NCI-H187 treated with DMSO at 0.1 percent for 48 hours (cell line): ENCODE data around the gene LEKR1.
"Not testable (repeated sequence)": the region's sequence is repeated elsewhere in the genome, so short reads cannot be mapped to it uniquely, and the experiment has no call there.

Source experiments
- DNase-seq: peaks from one replicate; lab custom pipeline; 2025; lab: John Stamatoyannopoulos, UW

Gene LEKR1

DNA sequence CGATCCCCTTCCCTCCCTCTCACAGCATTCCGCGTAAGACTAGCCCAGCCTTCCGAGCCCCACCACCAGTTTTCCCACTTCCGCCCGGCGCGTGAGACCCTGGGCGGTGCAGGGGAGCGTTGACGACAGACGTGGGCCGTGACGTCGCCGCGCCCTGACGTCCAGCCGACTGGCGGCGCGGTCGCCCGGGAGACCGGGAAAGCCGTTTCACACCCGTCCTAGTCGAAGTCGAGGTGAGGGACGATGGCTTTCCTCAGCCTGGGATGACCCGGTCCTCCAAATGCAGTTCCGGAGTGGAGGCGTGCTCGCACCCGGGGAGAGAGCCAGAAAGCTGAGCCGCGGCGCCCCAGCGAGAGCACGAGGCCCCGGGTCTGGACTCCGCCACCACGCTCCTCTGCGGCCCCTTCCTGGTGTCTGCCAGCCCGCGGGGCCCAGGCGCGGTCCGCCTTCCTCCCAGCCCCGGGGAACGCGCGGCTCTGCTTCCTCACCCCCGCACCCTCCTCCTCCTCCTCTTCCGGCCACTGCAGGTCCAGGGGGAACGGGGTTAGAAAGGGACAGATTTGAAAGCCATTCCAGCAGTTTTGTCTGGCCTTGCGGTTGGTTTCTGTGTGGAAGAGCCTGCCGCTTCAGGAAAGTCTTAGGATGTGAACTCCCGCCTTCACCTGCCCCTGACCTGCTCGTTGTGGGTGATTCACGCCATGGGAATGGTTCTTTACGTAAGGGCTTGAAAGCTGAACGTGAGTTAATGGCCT lies at the start of gene LEKR1:
Gene LEKR1, plus strand, starts transcription at position 210 of the 752 bp plus-strand sequence. CDS start 2,977 bp downstream, outside the sequence.
- DNase-seq, result no peak

DNA sequence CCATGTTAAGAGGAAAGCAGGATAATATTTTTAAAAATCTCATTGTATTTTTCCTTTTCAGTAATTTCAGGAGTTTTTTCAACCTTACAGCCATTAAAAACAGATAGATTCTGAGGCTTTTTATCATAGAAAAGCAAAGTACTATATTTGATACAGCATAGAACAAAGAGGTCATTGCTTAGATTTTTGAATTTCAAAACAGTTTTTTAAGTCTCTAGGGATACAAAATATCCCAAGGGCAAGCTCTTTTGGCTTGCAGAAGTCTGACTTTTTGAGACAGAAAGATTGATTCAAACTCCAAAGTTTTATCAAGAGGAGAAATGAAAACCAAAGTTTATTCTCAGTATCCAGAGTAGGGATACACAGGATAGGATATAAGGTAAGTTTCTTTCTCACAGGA lies 49.3 kb upstream of the LEKR1 start:
- no peak for DNase-seq

DNA sequence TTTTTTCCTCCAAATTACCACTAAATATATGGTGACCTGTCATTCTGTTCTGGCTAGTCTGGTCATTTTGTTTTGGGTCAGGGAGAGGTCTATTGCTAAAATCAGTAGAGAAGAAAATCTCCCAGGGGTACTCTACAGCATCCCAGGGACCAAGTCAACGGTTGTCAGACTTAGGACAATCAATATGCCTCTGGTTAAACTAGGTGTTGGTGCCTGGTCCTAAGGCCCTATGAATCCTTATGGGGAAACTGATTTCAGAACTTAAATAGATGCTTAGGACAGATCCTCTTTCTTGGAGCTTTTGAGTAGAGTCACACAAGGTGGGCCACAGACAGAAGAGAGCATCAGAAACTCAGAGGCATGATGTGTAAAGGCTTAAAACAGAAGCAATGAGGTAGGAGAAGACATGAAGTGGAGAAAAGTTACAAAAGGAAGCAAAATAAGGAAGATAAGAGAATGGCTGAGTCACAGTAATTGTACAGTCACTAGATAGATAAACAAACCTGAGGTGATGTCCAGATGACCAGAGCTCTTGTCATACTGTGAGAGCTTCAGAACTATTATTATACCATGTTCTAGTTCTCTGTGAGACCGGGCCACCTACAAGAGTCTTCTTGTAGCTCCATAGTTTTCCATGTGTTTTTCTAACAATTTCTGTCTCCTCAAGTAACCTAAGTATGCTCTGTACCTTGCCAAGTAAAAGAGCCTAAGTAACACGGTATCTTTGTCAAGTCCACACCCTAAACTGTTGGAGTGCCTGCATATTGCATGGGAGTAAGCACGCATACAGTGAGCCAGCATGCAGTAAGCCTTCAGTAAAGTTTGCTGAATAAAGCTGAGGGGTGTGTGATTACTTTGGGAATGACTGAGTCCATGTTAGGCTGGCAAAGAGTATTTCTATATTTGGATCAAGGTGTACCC lies 44.6 kb upstream of the LEKR1 start:
- DNase-seq, result no peak

DNA sequence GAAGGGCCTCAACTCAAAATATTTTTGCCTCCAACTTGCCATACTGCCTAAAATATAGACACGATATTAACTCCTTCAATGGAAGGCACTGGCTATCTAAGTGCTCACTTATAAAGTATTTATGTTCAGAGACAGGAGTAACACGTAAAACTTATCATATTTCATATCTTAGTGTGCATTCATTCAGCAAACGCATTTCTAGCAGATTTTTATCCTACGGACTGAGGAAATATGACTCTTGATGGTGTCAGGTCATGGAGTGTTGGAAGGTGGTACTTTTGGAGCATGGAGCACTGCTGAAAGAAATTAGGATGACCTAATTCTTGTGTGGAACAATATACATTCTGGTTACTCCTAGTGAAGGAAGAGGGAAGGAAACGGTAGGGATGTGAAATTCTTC lies 43.8 kb upstream of the LEKR1 start:
- DNase-seq, result no peak

DNA sequence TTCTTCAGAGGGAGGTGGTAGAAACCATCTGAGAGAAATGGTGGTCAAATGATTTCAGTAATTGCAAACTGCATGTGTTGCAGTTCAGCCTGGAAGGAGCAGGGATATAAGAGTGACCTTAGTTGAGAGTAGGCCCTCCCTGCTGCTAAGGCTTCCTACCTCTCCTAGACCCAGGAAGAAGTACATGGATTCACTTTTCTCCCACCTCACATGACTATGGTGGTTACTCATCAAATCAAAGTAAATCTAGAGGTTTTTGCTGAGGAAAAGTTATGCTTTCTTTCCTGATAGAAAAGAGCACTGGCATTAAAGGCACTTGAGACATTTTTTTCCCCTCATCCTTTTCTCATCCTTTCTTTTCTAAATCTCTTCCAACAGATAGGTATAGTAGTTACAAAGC lies 43.2 kb upstream of the LEKR1 start:
- no peak for DNase-seq

DNA sequence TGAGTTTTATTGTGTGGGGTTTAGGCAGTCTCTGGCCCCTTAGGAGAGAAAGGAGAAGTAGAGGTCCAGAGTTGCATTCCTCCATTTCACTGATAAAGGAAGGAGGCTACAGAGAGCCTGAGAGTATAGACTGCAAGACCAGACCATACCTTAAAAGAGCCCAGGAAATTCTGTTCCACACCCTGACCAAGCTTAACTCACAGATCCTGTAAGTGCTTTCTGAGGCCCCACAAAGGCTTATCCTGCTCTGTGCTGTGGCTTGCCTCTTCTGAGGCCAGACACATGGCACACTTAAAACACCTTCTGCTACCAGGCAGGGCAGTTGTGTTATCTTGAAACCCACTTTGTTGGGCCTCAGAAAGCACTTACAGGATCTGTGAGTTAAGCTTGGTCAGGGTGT lies 39.2 kb upstream of the LEKR1 start:
- no peak for DNase-seq

- no peak for DNase-seq
Observed at GRCh38 chr3:156787926-156788663, 38.1 kb upstream of the LEKR1 start.

GRCh38 chr3:156788846-156789245 lies 37.3 kb upstream of the LEKR1 start:
- DNase-seq, result no peak

- no peak for DNase-seq
Observed at GRCh38 chr3:156790156-156790555, 36.0 kb upstream of the LEKR1 start.

DNA sequence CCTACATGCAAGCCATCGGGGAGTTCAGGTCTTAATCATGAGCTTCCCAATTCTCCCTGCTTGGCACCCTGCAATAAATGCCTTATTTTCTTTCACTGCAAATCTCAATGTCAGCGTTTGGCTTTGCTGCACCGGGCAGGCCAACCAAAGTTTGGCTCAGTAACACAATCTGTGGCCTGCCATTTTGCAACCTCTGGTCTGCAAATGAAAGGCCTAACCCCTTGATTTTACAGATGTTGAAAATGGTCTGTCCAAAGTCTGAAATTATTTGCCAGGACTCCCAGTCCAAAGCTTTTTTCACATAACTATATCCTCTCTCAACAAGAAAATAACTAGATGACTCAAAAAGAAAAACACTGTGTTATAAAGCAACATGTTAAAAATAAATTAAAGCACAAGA lies 34.0 kb upstream of the LEKR1 start:
- no peak for DNase-seq

GRCh38 chr3:156792536-156792935 lies 33.6 kb upstream of the LEKR1 start:
- DNase-seq, result no peak

DNA sequence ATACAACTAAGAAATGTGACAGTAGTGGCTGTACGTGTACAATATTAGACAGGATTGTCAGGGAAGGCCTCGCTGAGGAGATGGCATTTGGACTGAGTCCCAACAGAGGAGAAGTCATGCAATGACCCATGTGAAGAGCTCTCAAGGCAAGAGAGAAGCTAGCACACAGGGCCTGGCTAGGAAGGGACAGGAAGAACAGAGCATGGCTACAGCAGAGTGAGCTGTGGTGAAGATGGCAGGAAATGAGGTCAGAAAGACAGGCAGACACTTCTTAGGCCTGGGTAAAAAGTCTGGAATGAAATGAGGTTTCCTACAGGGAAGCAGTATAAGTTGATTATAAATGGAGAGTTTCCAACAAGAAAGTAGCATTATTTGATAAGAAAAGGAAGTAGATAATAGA lies 33.2 kb upstream of the LEKR1 start:
- no peak for DNase-seq

- no peak for DNase-seq
Observed at GRCh38 chr3:156793400-156793799, 32.8 kb upstream of the LEKR1 start.

DNA sequence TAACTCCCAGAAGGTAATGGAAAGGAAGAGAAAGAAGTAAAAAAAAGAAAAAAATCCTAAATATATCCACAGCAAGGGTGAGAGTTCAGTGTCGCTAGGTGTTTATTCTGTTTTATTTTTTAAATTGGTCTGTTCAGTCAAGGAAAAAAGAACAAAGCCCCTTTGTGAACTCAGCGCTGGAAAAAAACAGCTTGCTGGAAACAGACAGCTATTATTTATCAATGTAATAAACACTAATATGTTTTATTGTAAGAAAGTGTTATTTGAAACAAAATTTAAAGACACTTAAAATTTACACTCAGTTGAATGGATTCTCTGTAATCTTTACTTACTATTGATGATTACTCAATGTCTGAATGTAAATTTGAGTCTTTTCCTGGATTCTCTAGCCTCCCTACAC lies 32.3 kb upstream of the LEKR1 start:
- DNase-seq, result no peak

DNA sequence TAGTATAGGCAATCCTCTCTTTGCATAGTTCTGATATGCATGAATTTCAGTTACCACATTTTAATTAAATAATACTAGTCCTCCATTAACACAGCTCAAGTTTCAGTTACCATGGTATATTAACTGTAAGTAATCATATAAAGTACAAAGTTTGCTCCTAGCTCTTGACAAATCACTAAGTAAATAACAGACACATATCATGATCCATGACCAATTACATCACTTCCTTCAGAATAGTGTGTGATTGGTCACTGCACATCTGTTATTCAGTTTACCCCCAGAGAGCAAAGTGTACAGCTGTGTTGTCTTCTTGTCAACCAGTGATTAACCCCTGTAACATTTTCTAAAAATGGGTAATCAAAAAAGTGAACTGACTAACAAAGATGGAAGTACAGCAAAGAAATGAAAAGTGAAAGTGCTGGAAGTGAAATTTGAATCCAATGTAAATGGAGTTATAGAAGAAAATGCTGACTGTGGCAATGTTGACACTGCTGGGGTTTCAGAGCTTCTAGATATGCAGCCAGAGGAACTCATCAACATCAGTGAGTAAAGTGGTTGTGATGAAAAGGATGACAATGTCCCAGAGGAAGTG lies 30.2 kb upstream of the LEKR1 start:
- no peak for DNase-seq

DNA sequence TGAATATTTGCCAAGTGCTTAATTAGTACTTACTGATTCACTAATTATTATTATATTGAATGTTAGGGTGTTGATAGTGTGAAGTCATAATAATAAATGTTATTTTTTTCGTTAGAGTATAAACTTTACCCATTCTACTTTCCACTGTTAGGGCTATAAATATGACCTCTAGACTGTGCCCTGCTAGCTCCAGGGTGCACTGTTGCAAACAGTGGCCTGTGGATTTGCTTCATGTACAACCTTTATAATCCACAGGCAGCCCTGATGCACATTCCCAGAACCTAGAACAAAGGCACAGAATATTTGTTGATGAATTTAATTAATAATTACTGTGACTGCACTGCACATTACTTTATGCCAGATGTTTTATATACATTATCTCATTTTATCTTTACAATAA lies 28.8 kb upstream of the LEKR1 start:
- DNase-seq, result no peak

- DNase-seq, result not testable (repeated sequence)
Observed at GRCh38 chr3:156800287-156800686, 25.9 kb upstream of the LEKR1 start.

DNA sequence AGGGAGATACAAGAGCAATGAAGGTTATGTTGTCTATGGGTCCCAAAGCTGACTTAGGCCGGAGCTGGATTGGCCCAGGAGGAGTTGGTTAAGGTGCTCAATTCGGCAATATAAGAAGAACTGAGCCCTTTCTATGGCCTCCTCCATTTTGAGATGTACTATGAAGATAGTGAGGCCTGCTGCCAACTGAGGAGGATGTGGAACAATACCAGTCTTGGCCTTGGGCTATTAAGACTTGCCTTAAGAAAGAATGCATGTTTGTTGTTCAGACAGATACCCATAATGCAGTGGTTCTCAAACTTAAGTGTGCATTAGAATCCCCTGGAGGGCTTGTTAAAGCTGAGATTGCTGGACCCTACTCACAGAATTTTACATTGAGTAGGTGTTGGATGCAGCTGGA lies 24.4 kb upstream of the LEKR1 start:
- no peak for DNase-seq

GRCh38 chr3:156802821-156803606 lies 23.1 kb upstream of the LEKR1 start:
- no peak for DNase-seq

DNA sequence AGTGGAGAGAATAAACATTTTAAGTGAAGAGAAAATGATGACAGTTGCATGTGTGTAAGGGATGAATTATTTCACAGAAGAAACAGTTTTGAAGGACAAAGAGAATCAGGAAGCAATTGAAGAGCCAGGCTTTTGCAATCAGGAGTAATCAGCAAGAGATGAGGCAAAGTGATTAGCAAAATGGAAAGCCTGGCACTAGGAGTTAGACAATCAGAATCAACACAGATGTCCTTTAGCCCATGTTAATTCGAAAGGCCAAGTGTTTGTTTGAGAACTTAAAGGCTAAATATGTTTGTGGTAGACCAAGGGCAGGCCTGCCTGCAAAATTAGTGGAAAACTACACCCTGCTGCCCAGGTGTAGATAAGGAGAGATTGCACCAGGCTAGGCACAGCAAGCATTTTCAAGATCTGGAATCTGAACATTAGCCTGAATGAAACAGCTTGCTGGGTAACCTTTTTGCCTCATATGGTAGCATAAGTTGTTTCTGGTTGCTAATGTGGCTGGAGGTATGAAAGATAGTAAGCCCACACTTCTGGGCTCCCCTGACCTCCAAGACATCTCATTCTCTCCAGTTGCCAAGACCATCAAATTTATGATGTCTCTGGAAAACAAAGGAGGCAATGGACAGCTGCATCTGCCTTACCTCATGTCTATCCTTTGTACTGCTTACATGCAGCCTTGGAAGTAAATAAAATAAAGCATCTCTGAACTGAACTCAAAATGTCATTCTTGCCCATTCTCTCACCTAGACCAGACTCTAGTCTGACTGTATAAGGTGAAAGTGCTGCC lies 22.0 kb upstream of the LEKR1 start:
- DNase-seq, result no peak

DNA sequence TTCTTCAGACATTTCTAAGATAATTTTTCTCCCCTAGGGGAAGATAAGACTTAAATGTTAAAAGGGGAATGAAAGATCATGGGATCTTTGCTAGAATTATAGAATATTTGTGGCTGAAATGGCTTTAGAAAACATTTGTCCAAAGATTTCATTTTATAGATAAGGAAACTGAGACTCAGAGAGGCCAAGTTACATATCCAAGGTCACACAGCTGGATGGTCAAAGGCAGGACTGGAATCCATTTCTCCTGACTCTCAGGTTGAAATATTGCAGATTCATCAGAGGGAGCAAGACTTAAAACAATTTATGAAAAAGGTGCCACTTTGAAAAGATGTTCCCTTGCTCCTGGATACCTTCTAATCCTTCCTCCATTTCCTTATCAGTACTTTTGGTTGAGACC lies 19.5 kb upstream of the LEKR1 start:
- DNase-seq, result no peak
